ENCODE results near the gene MAP4K2.

MAP4K2 gene

DNA sequence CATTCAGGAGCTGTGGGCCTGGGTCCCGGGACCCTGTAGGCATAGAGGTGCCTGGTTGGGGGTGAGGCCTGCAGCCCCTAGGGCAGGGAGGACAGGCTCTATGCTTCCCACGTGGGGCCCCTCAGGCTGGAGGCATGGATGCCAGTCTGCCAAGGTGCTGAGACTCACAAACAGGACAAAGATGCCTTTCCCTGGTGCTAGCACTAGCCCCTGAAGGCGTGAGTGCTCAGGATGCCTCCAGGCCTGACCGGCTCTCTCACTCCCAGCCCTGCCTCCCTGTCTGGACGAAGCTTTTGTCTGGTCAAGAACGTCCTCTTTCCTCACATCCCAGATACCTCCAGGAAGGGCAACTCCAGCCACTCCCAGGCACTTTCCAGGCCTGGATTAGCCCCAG lies 39.3 kb upstream of the MAP4K2 start:
- Histone ChIP-seq H3K9ac (ENCODE audit: low read length) (no peak overlapping the region), H3K4me1 (ENCODE audit: insufficient read depth, low read length, severe bottlenecking) (peaks cover 26% of the 10 kb centered on the region), H3K4me2 (ENCODE audit: low read length) (no peak overlapping the region), H3F3A (ENCODE audit: insufficient read depth, low read length) (no peaks in the 10 kb centered on the region), H3K9me3 (ENCODE audit: low read length) (no peaks in the 10 kb centered on the region), H3K9me2 (ENCODE audit: low read depth, low read length) (no peaks in the 10 kb centered on the region), H3K79me2 (ENCODE audit: insufficient read depth, low read length) (no peaks in the 10 kb centered on the region), H3K4me3 (ENCODE audit: low read depth, low read length, poor library complexity, severe bottlenecking) (no peak overlapping the region), H3K36me3 (ENCODE audit: insufficient read depth, low read length) (peaks cover 24% of the 10 kb centered on the region), H4K20me1 (ENCODE audit: insufficient read depth, low read length) (no peaks in the 10 kb centered on the region), H3K27ac (ENCODE audit: low read depth, low read length, poor library complexity, severe bottlenecking) (no peak overlapping the region), H2AFZ (ENCODE audit: low read length) (no peak overlapping the region), H3K27me3 (ENCODE audit: insufficient read depth, low read length) (no peaks in the 10 kb centered on the region)
- TF ChIP-seq EZH2 (IDR thresholded peaks at IDR 0.05; ENCODE audit: borderline replicate concordance, low read length) (no peak), CTCF (IDR thresholded peaks at IDR 0.05; ENCODE audit: low read length) (no peak)

DNA sequence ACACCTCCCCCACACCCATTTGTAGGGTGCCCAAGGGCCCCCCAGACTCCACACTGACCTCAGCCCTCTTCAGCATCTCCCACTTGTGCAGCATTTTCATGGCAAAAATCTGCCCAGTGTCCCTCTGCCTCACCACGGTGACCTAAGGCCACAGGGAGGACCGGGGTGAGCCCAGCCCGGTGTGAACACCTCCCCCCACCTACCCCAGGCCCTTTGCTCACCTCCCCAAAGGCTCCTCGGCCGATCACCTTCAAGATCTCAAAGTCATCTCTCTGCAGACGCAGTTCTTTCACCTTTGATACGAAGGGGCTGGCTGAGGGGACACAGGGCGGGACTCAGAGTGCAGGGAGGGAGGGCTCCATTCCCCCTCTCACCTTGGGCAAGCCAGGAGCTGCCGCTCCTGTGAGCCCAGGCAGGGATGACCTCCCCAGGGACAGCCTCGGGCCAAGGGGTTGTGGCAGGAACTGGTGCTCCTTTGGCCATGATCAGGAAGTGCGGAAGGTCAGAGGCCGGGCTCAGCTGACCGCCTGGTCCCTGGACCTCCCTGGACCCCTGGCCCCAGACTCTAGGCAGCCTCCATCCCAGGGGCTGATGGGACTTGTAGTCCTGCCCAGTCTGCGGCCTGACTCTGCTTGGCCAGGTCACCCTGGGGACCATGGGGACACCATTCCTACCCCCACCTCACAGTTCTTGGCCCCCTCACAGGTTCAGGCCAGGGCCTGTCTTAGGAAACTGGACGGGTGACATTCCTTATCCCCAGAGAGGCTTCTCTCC lies 38.8 kb upstream of the MAP4K2 start:
- no peaks in the 10 kb centered on the region for H4K20me1 ChIP-seq (ENCODE audit: insufficient read depth, low read length)
- no peak overlapping the region for H3K9ac ChIP-seq (ENCODE audit: low read length)
- H3K9me2 ChIP-seq (ENCODE audit: low read depth, low read length): no peaks in the 10 kb centered on the region
- peaks cover 24% of the 10 kb centered on the region for H3K36me3 ChIP-seq (ENCODE audit: insufficient read depth, low read length)
- no peaks in the 10 kb centered on the region for H3F3A ChIP-seq (ENCODE audit: insufficient read depth, low read length)
- H3K4me2 ChIP-seq (ENCODE audit: low read length): no peak overlapping the region
- no peak for TF ChIP-seq CTCF (IDR thresholded peaks at IDR 0.05; ENCODE audit: low read length)
- TF ChIP-seq EZH2 (IDR thresholded peaks at IDR 0.05; ENCODE audit: borderline replicate concordance, low read length): no peak
- peaks cover 21% of the 10 kb centered on the region for H3K4me1 ChIP-seq (ENCODE audit: insufficient read depth, low read length, severe bottlenecking)
- no peaks in the 10 kb centered on the region for H3K9me3 ChIP-seq (ENCODE audit: low read length)
- no peak overlapping the region for H3K27ac ChIP-seq (ENCODE audit: low read depth, low read length, poor library complexity, severe bottlenecking)
- no peaks in the 10 kb centered on the region for H3K79me2 ChIP-seq (ENCODE audit: insufficient read depth, low read length)
- no peaks in the 10 kb centered on the region for H3K27me3 ChIP-seq (ENCODE audit: insufficient read depth, low read length)
- no peak overlapping the region for H3K4me3 ChIP-seq (ENCODE audit: low read depth, low read length, poor library complexity, severe bottlenecking)
- H2AFZ ChIP-seq (ENCODE audit: low read length): no peak overlapping the region

GRCh38 chr11:64839887-64840782 lies 37.1 kb upstream of the MAP4K2 start:
- H4K20me1 ChIP-seq (ENCODE audit: insufficient read depth, low read length): no peaks in the 10 kb centered on the region
- no peaks in the 10 kb centered on the region for H3F3A ChIP-seq (ENCODE audit: insufficient read depth, low read length)
- no peaks in the 10 kb centered on the region for H3K9me3 ChIP-seq (ENCODE audit: low read length)
- no peaks in the 10 kb centered on the region for H3K9me2 ChIP-seq (ENCODE audit: low read depth, low read length)
- no peak for TF ChIP-seq CTCF (IDR thresholded peaks at IDR 0.05; ENCODE audit: low read length)
- no peak for TF ChIP-seq EZH2 (IDR thresholded peaks at IDR 0.05; ENCODE audit: borderline replicate concordance, low read length)
- no peak overlapping the region for H2AFZ ChIP-seq (ENCODE audit: low read length)
- no peak overlapping the region for H3K9ac ChIP-seq (ENCODE audit: low read length)
- no peak overlapping the region for H3K4me3 ChIP-seq (ENCODE audit: low read depth, low read length, poor library complexity, severe bottlenecking)
- H3K79me2 ChIP-seq (ENCODE audit: insufficient read depth, low read length): no peaks in the 10 kb centered on the region
- H3K4me2 ChIP-seq (ENCODE audit: low read length): no peak overlapping the region
- H3K27me3 ChIP-seq (ENCODE audit: insufficient read depth, low read length): no peaks in the 10 kb centered on the region
- no peak overlapping the region for H3K27ac ChIP-seq (ENCODE audit: low read depth, low read length, poor library complexity, severe bottlenecking)
- peaks cover 24% of the 10 kb centered on the region for H3K36me3 ChIP-seq (ENCODE audit: insufficient read depth, low read length)
- peaks cover 15% of the 10 kb centered on the region for H3K4me1 ChIP-seq (ENCODE audit: insufficient read depth, low read length, severe bottlenecking)
